CD8-positive, alpha-beta memory T cell (primary cell): ENCODE data around the gene SDK1. TPM values are rescaled to one million over a fixed set of nuclear protein-coding genes. Genes with fewer than 3 reads are reported as not detected.
"Not testable (repeated sequence)": the region's sequence is repeated elsewhere in the genome, so short reads cannot be mapped to it uniquely, and the experiment has no call there.

Source experiments
- CTCF ChIA-PET: fragments of 350-600 bp; sonication (Branson Sonifier 250); formaldehyde crosslinking; loops from one replicate; lab custom pipeline; 2021; ENCODE audit warnings: antibody characterized with exemption; lab: Charles Lee
- POLR2A ChIA-PET: fragments of 350-600 bp; sonication (Branson Sonifier 250); formaldehyde crosslinking; loops from one replicate; lab custom pipeline; 2021; ENCODE audit warnings: antibody characterized with exemption; lab: Charles Lee
- DNase-seq, 5 donors: peaks; one replicate each; pipeline versions ENCODE4 v3.0.0 to v3.0.0-alpha.2; 2020 to 2022; ENCODE audit warnings: mixed read lengths in 1 of 5
- H3K27ac ChIP-seq: one replicate; pipeline ENCODE4 v1.7.0; 2013; ENCODE audit warnings: low read depth, mild to moderate bottlenecking, low read length, moderate library complexity
- H3K27me3 ChIP-seq: 2 replicates; pipeline ENCODE4 v1.7.0; 2013; ENCODE audit warnings: low read length, mild to moderate bottlenecking; ENCODE audit not compliant: insufficient read depth, poor library complexity, severe bottlenecking
- H3K36me3 ChIP-seq: 2 replicates; pipeline ENCODE4 v1.7.0; 2013; ENCODE audit warnings: mild to moderate bottlenecking, low read length, moderate library complexity; ENCODE audit not compliant: insufficient read depth
- H3K4me1 ChIP-seq: 2 replicates; pipeline ENCODE4 v1.7.0; 2013; ENCODE audit warnings: mild to moderate bottlenecking, low read length, moderate library complexity; ENCODE audit not compliant: insufficient read depth
- H3K4me3 ChIP-seq: 2 replicates; pipeline ENCODE4 v1.7.0; 2013; ENCODE audit warnings: mild to moderate bottlenecking, low read length
- H3K9me3 ChIP-seq: 2 replicates; pipeline ENCODE4 v1.7.0; 2013; ENCODE audit warnings: mild to moderate bottlenecking, low read length
- H3K27ac Mint-ChIP-seq, 8 donors: one replicate each; pipeline ENCODE4 v1.8.0; 2020 to 2021; ENCODE audit warnings: mixed read lengths in 8 of 8, mild to moderate bottlenecking in 6 of 8, inconsistent platforms in 3 of 8, moderate library complexity in 3 of 8
- H3K27me3 Mint-ChIP-seq, 2 donors: one replicate each; pipeline ENCODE4 v1.8.0; 2020 to 2021; ENCODE audit warnings: mixed read lengths in 2 of 2, mild to moderate bottlenecking in 1 of 2, moderate library complexity in 1 of 2
- H3K36me3 Mint-ChIP-seq, 3 donors: one replicate each; pipeline ENCODE4 v1.8.0; 2020 to 2021; ENCODE audit warnings: mixed read lengths in 3 of 3, inconsistent platforms in 1 of 3, mild to moderate bottlenecking in 1 of 3
- H3K4me1 Mint-ChIP-seq, 3 donors: one replicate each; pipeline ENCODE4 v1.8.0; 2020 to 2021; ENCODE audit warnings: mixed read lengths in 3 of 3, inconsistent platforms in 1 of 3, mild to moderate bottlenecking in 1 of 3
- H3K4me3 Mint-ChIP-seq, 7 donors: one replicate each; pipeline ENCODE4 v1.8.0; 2020 to 2021; ENCODE audit warnings: mixed read lengths in 7 of 7, mild to moderate bottlenecking in 6 of 7, moderate library complexity in 4 of 7, inconsistent platforms in 2 of 7
- H3K9me3 Mint-ChIP-seq, 5 donors: one replicate each; pipeline ENCODE4 v1.8.0; 2020 to 2022; ENCODE audit warnings: mixed read lengths in 5 of 5, mild to moderate bottlenecking in 3 of 5, moderate library complexity in 2 of 5, inconsistent platforms in 1 of 5
- polyA plus RNA-seq: library from polyadenylated mRNA; unstranded; fragments of 300-500 nt; fragmentation: Illumina TruSeq; gene quantifications from one replicate; pipeline ENCODE4 v1.2.3, GENCODE V29; 2021
- total RNA-seq, 2 experiments: library from RNA; stranded (reverse); gene quantifications; one replicate each; pipeline ENCODE4 v1.2.3, GENCODE V29; 2021

Gene SDK1
- total and polyA plus RNA-seq, 3 experiments from 2014 or later: 0.04 TPM; not detected in 1

DNA sequence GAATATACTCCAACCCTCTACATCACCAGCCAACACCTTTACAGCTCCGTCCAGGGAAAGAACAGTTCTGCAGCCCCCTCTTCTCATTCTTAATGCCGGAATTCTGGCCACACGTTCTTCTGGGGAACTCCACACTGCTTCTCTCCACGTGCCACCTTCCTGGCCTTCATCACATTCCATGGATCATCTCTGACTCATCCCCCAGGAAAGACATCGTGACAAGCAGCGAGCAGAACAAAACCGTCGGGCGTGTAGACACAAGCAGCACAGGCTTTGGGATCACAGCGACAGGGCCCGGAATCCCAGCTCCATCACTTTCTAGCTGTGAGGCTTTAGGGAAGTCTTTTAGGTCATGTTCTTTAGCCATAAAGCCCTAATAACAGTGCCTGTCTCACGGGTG, 790.7 kb downstream of the SDK1 start:
- ChIA-PET POLR2A (no interaction called here), CTCF (no interaction called here)
- Histone ChIP-seq H3K36me3 (no peaks in the 10 kb centered on the region), H3K9me3 (no peaks in the 10 kb centered on the region), H3K27ac (no peak overlapping the region), H3K27me3 (no peaks in the 10 kb centered on the region), H3K4me3 (no peak overlapping the region), H3K4me1 (no peaks in the 10 kb centered on the region)
- Mint-ChIP-seq H3K4me3 (no peak overlapping the region), H3K27ac (no peak overlapping the region), H3K36me3 (no peaks in the 10 kb centered on the region), H3K4me1 (peaks cover 0 to 9% (median 0%) of the 10 kb centered on the region in 3 donors), H3K27me3 (peaks cover 4 to 5% of the 10 kb centered on the region in 2 donors), H3K9me3 (peaks cover 0 to 2% (median 0%) of the 10 kb centered on the region in 5 donors)
- no peak for DNase-seq

DNA sequence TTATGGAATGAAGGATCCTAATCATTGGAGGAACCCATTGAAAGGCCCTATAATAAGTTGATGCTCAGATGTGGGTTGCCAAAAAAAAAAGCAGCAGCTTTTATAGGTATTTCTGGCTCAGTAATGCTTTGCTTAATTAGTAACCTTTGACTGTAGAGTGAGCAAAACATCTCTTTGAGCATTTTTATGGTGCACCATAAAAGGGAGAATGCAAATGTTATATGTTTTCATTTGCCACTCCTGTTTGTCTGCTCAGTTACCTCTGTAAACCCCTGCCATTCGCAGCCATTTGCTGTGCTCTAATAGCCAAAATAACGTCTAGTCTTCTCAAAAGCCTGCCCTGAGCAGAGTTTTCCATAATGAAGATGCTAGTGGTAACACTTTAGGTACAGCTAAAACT, 792.0 kb downstream of the SDK1 start:
- Mint-ChIP-seq H3K9me3 (peaks cover 0 to 2% (median 0%) of the 10 kb centered on the region in 5 donors), H3K4me3 (no peak overlapping the region), H3K4me1 (peaks cover 0 to 21% (median 0%) of the 10 kb centered on the region in 3 donors), H3K27ac (no peak overlapping the region), H3K36me3 (no peaks in the 10 kb centered on the region), H3K27me3 (peaks cover 4 to 11% of the 10 kb centered on the region in 2 donors)
- no peaks in the 10 kb centered on the region for H3K36me3 ChIP-seq
- H3K4me3 ChIP-seq: no peak overlapping the region
- no peak for DNase-seq
- no peaks in the 10 kb centered on the region for H3K9me3 ChIP-seq
- CTCF ChIA-PET: no interaction called here
- no peaks in the 10 kb centered on the region for H3K4me1 ChIP-seq
- H3K27me3 ChIP-seq: no peaks in the 10 kb centered on the region
- no peak overlapping the region for H3K27ac ChIP-seq
- POLR2A ChIA-PET: no interaction called here

DNA sequence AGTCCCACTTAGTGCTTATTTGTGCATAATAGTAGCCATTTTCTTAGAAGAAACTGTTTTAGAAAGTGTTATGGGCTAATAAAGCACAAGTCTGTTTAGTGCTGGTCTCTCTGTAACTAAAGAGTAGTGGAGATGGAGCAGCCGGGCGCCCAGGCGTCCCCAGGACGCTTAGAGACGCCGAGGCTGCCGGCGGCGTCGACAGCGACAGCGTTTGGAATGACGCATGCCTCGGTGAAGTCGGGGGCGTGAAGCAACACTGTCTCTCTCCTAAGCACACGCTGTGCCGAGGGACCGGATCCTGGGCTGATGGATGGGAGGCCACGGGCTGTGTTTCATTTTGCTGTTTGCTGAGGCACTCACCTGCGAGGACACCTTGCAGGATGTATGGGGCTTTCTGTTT, 792.4 kb downstream of the SDK1 start:
- Mint-ChIP-seq H3K4me3 (no peak overlapping the region), H3K27ac (no peak overlapping the region), H3K9me3 (peaks cover 0 to 2% (median 0%) of the 10 kb centered on the region in 5 donors), H3K4me1 (peaks cover 0 to 24% (median 0%) of the 10 kb centered on the region in 3 donors), H3K27me3 (peaks cover 4 to 12% of the 10 kb centered on the region in 2 donors), H3K36me3 (no peaks in the 10 kb centered on the region)
- no peaks in the 10 kb centered on the region for H3K27me3 ChIP-seq
- no peak overlapping the region for H3K27ac ChIP-seq
- H3K4me1 ChIP-seq: no peaks in the 10 kb centered on the region
- H3K9me3 ChIP-seq: no peaks in the 10 kb centered on the region
- H3K36me3 ChIP-seq: no peaks in the 10 kb centered on the region
- CTCF ChIA-PET: no interaction called here
- POLR2A ChIA-PET: no interaction called here
- H3K4me3 ChIP-seq: no peak overlapping the region
- no peak for DNase-seq

DNA sequence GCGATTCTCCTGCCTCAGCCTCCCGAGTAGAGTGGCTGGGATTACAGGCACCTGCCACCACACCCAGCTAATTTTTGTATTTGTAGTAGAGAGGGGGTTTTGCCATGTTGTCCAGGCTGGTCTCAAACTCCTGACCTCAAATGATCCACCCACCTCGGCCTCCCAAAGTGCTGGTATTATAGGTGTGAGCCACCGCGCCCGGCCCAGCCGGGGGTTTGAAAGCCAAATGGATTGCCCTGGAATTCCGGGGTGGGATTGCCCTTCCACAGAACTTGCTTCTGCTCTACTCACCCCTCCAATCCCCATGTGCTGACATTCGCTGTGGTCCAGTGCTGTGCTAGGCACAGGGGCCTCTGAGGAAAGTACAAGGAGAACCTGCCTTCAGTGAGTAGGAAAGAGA, 793.1 kb downstream of the SDK1 start:
- H3K4me3 Mint-ChIP-seq, H3K27ac ChIP-seq, H3K4me3 ChIP-seq, DNase-seq, H3K36me3 ChIP-seq, H3K9me3 Mint-ChIP-seq, POLR2A ChIA-PET, CTCF ChIA-PET, H3K27ac Mint-ChIP-seq, H3K36me3 Mint-ChIP-seq, H3K27me3 ChIP-seq, H3K4me1 ChIP-seq, H3K9me3 ChIP-seq: not testable (repeated sequence)
- H3K4me1 Mint-ChIP-seq: peaks cover 0 to 24% (median 0%) of the 10 kb centered on the region in 3 donors
- peaks cover 8 to 12% of the 10 kb centered on the region in 2 donors for H3K27me3 Mint-ChIP-seq

DNA sequence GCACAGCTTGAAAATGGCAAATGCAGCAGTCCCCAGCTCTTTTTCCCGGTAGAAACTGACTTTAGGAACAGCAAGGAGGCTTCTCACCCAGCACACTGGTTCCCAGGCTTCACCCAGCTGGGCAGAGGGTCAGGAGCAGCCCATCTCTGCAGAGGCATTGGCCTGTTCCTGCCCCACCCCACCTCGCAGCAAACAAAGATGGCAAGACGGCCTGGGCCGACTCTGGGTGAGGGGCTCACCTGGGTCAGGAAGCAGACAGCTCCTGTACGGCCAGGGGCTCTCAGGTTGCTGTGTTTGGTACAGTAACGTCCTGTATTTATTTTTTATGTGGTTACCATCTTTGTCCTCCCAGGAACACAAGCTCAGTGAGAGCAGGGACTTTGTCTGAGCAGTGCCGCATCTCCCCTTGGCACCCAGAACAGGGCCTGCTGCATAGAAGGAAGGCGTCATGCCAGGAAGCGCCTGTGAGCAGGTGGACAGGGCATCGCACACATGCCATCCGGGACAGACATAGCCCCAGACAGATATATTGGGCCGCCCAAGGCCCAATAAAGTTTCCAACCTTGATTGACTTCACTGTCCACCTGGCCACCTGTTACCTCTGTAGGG, 796.1 kb downstream of the SDK1 start:
- peak overlapping the region in 1 of 7 donors; percentile 9 for H3K4me3 Mint-ChIP-seq
- peak overlapping the region in 2 of 8 donors; percentile 9 to 76 for H3K27ac Mint-ChIP-seq
- no peaks in the 10 kb centered on the region for H3K9me3 Mint-ChIP-seq
- H3K27me3 Mint-ChIP-seq: peaks cover 5 to 10% of the 10 kb centered on the region in 2 donors
- no peak overlapping the region for H3K27ac ChIP-seq
- ChIA-PET CTCF (no interaction called here), POLR2A (no interaction called here)
- H3K4me1 Mint-ChIP-seq: peaks cover 0 to 24% (median 0%) of the 10 kb centered on the region in 3 donors
- H3K9me3 ChIP-seq: no peaks in the 10 kb centered on the region
- H3K27me3 ChIP-seq: no peaks in the 10 kb centered on the region
- H3K4me3 ChIP-seq: no peak overlapping the region
- H3K4me1 ChIP-seq: no peaks in the 10 kb centered on the region
- no peak for DNase-seq
- no peaks in the 10 kb centered on the region for H3K36me3 Mint-ChIP-seq
- H3K36me3 ChIP-seq: no peaks in the 10 kb centered on the region

DNA sequence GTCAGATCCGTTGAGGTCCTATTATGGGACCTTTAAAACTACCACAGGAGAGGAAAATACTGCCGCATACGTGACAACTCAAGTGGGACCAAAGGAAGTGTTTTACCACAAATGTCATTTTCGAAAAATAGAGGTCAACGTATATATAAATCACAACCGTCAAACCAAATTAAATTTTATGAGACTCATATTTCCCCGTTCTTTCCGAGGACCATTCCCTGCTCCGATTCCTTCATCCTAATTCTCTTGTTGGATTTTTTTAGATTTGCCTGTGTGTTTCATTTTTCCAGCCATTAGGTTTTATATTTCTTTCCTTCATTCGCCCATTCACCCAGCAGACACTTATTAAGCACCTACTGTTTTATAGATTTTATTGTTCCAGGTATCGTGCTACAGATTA, 797.1 kb downstream of the SDK1 start:
- ChIA-PET POLR2A (no interaction called here), CTCF (no interaction called here)
- DNase-seq: no peak
- no peaks in the 10 kb centered on the region for H3K36me3 Mint-ChIP-seq
- Histone ChIP-seq H3K9me3 (no peaks in the 10 kb centered on the region), H3K4me1 (no peaks in the 10 kb centered on the region), H3K36me3 (no peaks in the 10 kb centered on the region), H3K27ac (no peak overlapping the region), H3K4me3 (no peak overlapping the region), H3K27me3 (no peaks in the 10 kb centered on the region)
- no peak overlapping the region for H3K4me3 Mint-ChIP-seq
- H3K9me3 Mint-ChIP-seq: no peaks in the 10 kb centered on the region
- H3K4me1 Mint-ChIP-seq: peaks cover 0 to 24% (median 0%) of the 10 kb centered on the region in 3 donors
- H3K27ac Mint-ChIP-seq: no peak overlapping the region
- peaks cover 5 to 10% of the 10 kb centered on the region in 2 donors for H3K27me3 Mint-ChIP-seq

DNA sequence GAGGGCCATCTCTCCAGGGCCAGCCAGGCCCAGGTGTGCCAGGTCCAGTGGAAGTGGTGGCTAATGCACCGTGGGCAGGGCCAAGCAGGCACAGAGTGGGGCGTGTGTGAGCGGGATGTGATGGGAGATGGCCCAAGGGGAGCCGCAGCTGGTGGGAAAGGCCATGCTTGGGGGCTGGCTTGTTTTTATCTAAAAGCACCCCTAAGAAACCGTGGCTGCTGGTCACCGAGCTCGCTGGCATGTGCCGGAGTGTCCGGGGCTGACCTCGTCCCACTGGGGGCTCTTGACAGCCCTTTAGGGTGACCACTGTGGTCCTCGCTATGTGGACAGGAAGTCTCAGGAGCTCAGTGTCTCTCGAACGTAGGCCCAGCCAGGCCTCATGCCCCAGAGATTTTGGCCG, 798.6 kb downstream of the SDK1 start:
- H3K36me3 ChIP-seq: no peaks in the 10 kb centered on the region
- H3K27me3 ChIP-seq: no peaks in the 10 kb centered on the region
- Mint-ChIP-seq H3K27ac (no peak overlapping the region), H3K36me3 (no peaks in the 10 kb centered on the region), H3K4me3 (peak overlapping the region in 1 of 7 donors; percentile 48), H3K9me3 (no peaks in the 10 kb centered on the region), H3K27me3 (peaks cover 5 to 10% of the 10 kb centered on the region in 2 donors), H3K4me1 (peaks cover 0 to 24% (median 0%) of the 10 kb centered on the region in 3 donors)
- POLR2A ChIA-PET: no interaction called here
- H3K27ac ChIP-seq: no peak overlapping the region
- no peaks in the 10 kb centered on the region for H3K4me1 ChIP-seq
- no peak overlapping the region for H3K4me3 ChIP-seq
- CTCF ChIA-PET: no interaction called here
- no peak for DNase-seq
- H3K9me3 ChIP-seq: no peaks in the 10 kb centered on the region

DNA sequence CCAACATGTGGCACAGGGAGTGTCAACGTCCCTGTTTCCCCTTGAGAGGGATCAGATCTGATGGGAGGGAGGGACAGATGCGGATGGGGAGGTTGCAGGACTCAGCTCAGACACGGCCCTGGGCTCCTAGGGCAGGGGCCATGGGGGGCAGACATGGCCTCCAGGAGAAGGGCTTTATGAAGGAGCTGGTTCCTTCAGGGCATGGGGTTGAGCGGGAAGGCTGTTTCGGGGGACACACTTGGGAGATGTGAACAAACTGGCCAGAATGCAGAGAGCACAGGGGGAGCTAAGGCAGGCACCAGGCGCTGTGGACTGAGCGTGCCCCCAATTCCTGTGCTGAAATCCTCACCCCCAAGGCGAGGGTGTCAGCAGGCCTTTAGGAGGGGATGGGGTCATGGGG, 799.1 kb downstream of the SDK1 start:
- Histone ChIP-seq H3K27me3 (no peaks in the 10 kb centered on the region), H3K4me3 (no peak overlapping the region), H3K4me1 (no peaks in the 10 kb centered on the region), H3K27ac (no peak overlapping the region), H3K9me3 (no peaks in the 10 kb centered on the region), H3K36me3 (no peaks in the 10 kb centered on the region)
- no peak for DNase-seq
- ChIA-PET POLR2A (no interaction called here), CTCF (no interaction called here)
- H3K4me1 Mint-ChIP-seq: peaks cover 0 to 24% (median 0%) of the 10 kb centered on the region in 3 donors
- no peaks in the 10 kb centered on the region for H3K36me3 Mint-ChIP-seq
- no peak overlapping the region for H3K4me3 Mint-ChIP-seq
- H3K27ac Mint-ChIP-seq: no peak overlapping the region
- peaks cover 5 to 12% of the 10 kb centered on the region in 2 donors for H3K27me3 Mint-ChIP-seq
- H3K9me3 Mint-ChIP-seq: no peaks in the 10 kb centered on the region
